HG03571 (cell line): ENCODE measurements around the gene SPEF1.

Source experiments
- ATAC-seq: cut with Tn5 transposase; IDR thresholded peaks from one replicate; pipeline ENCODE4 v1.9.1; 2021; ENCODE audit not compliant: unreplicated experiment

SPEF1 gene

GRCh38 chr20:3733119-3733995 lies 47.9 kb downstream of the SPEF1 start:
- no peak for ATAC-seq

GRCh38 chr20:3732327-3733118 lies 48.7 kb downstream of the SPEF1 start, which contains the start of gene HSPA12B:
Gene HSPA12B, plus strand, starts transcription at chr20:3732685. Its CDS starts 5,990 bp downstream, at chr20:3738675.
- ATAC-seq: no peak

GRCh38 chr20:3731944-3732326 lies 49.3 kb downstream of the SPEF1 start:
- no peak for ATAC-seq

- no peak for ATAC-seq
Observed at GRCh38 chr20:3730803-3731672, 50.2 kb downstream of the SPEF1 start.

GRCh38 chr20:3729811-3730540 lies 51.3 kb downstream of the SPEF1 start:
- no peak for ATAC-seq

- no peak for ATAC-seq
Observed at GRCh38 chr20:3729378-3729777, 51.9 kb downstream of the SPEF1 start.

- no peak for ATAC-seq
Observed at GRCh38 chr20:3728876-3729275, 52.4 kb downstream of the SPEF1 start.

- ATAC-seq: no peak
Observed at GRCh38 chr20:3728354-3728753, 52.9 kb downstream of the SPEF1 start.
